NCI-H1436 (cell line): ENCODE data around the gene PDSS1.

Source experiments
- DNase-seq: peaks from one replicate; lab custom pipeline; 2025; lab: John Stamatoyannopoulos, UW

The PDSS1 gene

GRCh38 chr10:26698909-26699308 lies 1.4 kb downstream of the PDSS1 start:
- DNase-seq = no peak

- no peak for DNase-seq
Observed at GRCh38 chr10:26699631-26700030, 2.1 kb downstream of the PDSS1 start.

- no peak for DNase-seq
Observed at GRCh38 chr10:26700884-26701630, 3.6 kb downstream of the PDSS1 start.

GRCh38 chr10:26703096-26703495 lies 5.6 kb downstream of the PDSS1 start:
- DNase-seq = no peak

- no peak for DNase-seq
Observed at GRCh38 chr10:26703974-26704373, 6.5 kb downstream of the PDSS1 start.

GRCh38 chr10:26706206-26706605 lies 8.7 kb downstream of the PDSS1 start:
- no peak for DNase-seq

GRCh38 chr10:26706936-26707335 lies 9.4 kb downstream of the PDSS1 start:
- no peak for DNase-seq

GRCh38 chr10:26711324-26711723 lies 13.8 kb downstream of the PDSS1 start:
- no peak for DNase-seq

- DNase-seq = no peak
Observed at GRCh38 chr10:26714415-26715136, 17.1 kb downstream of the PDSS1 start.

- DNase-seq = no peak
Observed at GRCh38 chr10:26715137-26715487, 17.6 kb downstream of the PDSS1 start.

- DNase-seq = no peak
Observed at GRCh38 chr10:26717476-26717875, 20.0 kb downstream of the PDSS1 start.

- DNase-seq = no peak
Observed at GRCh38 chr10:26721561-26721960, 24.1 kb downstream of the PDSS1 start.

- DNase-seq = no peak
Observed at GRCh38 chr10:26723016-26723415, 25.5 kb downstream of the PDSS1 start.

GRCh38 chr10:26725837-26726727 lies 28.6 kb downstream of the PDSS1 start:
- peak; percentile 28 for DNase-seq

- no peak for DNase-seq
Observed at GRCh38 chr10:26727005-26727404, 29.5 kb downstream of the PDSS1 start.

GRCh38 chr10:26728957-26729356 lies 31.5 kb downstream of the PDSS1 start:
- DNase-seq = no peak

- no peak for DNase-seq
Observed at GRCh38 chr10:26729395-26729794, 31.9 kb downstream of the PDSS1 start.

- no peak for DNase-seq
Observed at GRCh38 chr10:26730552-26730951, 33.1 kb downstream of the PDSS1 start.

GRCh38 chr10:26733750-26734568 lies 36.5 kb downstream of the PDSS1 start:
- no peak for DNase-seq

GRCh38 chr10:26735435-26735834 lies 37.9 kb downstream of the PDSS1 start:
- no peak for DNase-seq

GRCh38 chr10:26737730-26738129 lies 40.2 kb downstream of the PDSS1 start:
- no peak for DNase-seq
